ENCODE measurements around the gene ARMH3.

GRCh38 chr10:101887775-101888174 is 168.2 kb downstream of the ARMH3 start:
- TF ChIP-seq POLR2AphosphoS5 (IDR thresholded peaks at IDR 0.05; ENCODE audit: low read depth, low read length) (no peak), POLR2A (IDR thresholded peaks at IDR 0.05; ENCODE audit: low read depth, low read length) (no peak), TAF1 (IDR thresholded peaks at IDR 0.05; ENCODE audit: borderline replicate concordance, low read depth, low read length) (no peak)

Measured in GM12892 (cell line).